WTC11 (cell line): ENCODE results near the gene LHFPL6. TPM values are rescaled to one million over a fixed set of nuclear protein-coding genes. Genes with fewer than 3 reads are reported as not detected.

ENCODE experiments used
- ATAC-seq: fragments of 200-7000 bp; cut with Tn5 transposase; 2 replicates; pipeline ENCODE4 v1.10.0; 2021; ENCODE audit warnings: mild to moderate bottlenecking, moderate library complexity
- CTCF ChIA-PET: fragments of 300-600 bp; sonication (Branson Sonifier 250); formaldehyde crosslinking; loops from one replicate; lab custom pipeline; 2021; ENCODE audit warnings: antibody characterized with exemption; lab: Charles Lee
- POLR2A ChIA-PET: fragments of 350-600 bp; sonication (Branson Sonifier 250); formaldehyde crosslinking; loops from one replicate; lab custom pipeline; 2021; ENCODE audit warnings: antibody characterized with exemption; lab: Charles Lee
- DNase-seq: peaks from one replicate; pipeline ENCODE4 v3.0.0; 2021; ENCODE audit warnings: low spot score
- H3K27ac Mint-ChIP-seq: 2 replicates; pipeline ENCODE4 v1.8.0; 2021; ENCODE audit warnings: mixed read lengths
- H3K27me3 Mint-ChIP-seq: 2 replicates; pipeline ENCODE4 v1.8.0; 2021; ENCODE audit warnings: low read depth, mild to moderate bottlenecking, moderate library complexity, mixed read lengths
- H3K36me3 Mint-ChIP-seq: 2 replicates; pipeline ENCODE4 v1.8.0; 2021; ENCODE audit warnings: mixed read lengths
- H3K4me1 Mint-ChIP-seq: 2 replicates; pipeline ENCODE4 v1.8.0; 2022; ENCODE audit warnings: mixed read lengths
- H3K4me3 Mint-ChIP-seq: 2 replicates; pipeline ENCODE4 v1.8.0; 2021; ENCODE audit warnings: mild to moderate bottlenecking, moderate library complexity, mixed read lengths
- H3K9me3 Mint-ChIP-seq: 2 replicates; pipeline ENCODE4 v1.8.0; 2021; ENCODE audit warnings: mixed read lengths
- ATF6 ChIP-seq: sonication (generic); formaldehyde crosslinking; IDR thresholded peaks from 2 replicates; pipeline ENCODE4 v1.8.1; 2023; ENCODE audit warnings: mild to moderate bottlenecking, missing genetic modification reagents
- CBFB ChIP-seq: sonication (generic); formaldehyde crosslinking; IDR thresholded peaks from 2 replicates; pipeline ENCODE4 v1.8.1; 2022; ENCODE audit warnings: mild to moderate bottlenecking, low read depth, missing genetic modification reagents
- E2F5 ChIP-seq: sonication (generic); formaldehyde crosslinking; IDR thresholded peaks from 2 replicates; pipeline ENCODE4 v1.8.1; 2022; ENCODE audit warnings: mild to moderate bottlenecking, moderate library complexity, missing genetic modification reagents
- EMX1 ChIP-seq: fragments of 250-450 bp; sonication (Bioruptor Pico); IDR thresholded peaks from 2 replicates; pipeline ENCODE4 v1.8.0; 2021; ENCODE audit warnings: mild to moderate bottlenecking
- ESRRA ChIP-seq: sonication (generic); formaldehyde crosslinking; IDR thresholded peaks from 2 replicates; pipeline ENCODE4 v1.8.1; 2022; ENCODE audit warnings: mild to moderate bottlenecking, missing genetic modification reagents, borderline replicate concordance
- ETV6 ChIP-seq: sonication (generic); formaldehyde crosslinking; IDR thresholded peaks from 2 replicates; pipeline ENCODE4 v1.8.1; 2022; ENCODE audit warnings: mild to moderate bottlenecking, missing genetic modification reagents
- FOXJ3 ChIP-seq: sonication (generic); formaldehyde crosslinking; IDR thresholded peaks from 2 replicates; pipeline ENCODE4 v1.9.0; 2021; ENCODE audit warnings: missing genetic modification reagents, mild to moderate bottlenecking, borderline replicate concordance
- HMGA2 ChIP-seq: fragments of 250-450 bp; sonication (Bioruptor Pico); IDR thresholded peaks from 2 replicates; pipeline ENCODE4 v1.4.0; 2021; ENCODE audit warnings: mild to moderate bottlenecking, moderate library complexity
- HMGXB4 ChIP-seq: sonication (generic); formaldehyde crosslinking; IDR thresholded peaks from 2 replicates; pipeline ENCODE4 v1.8.1; 2023; ENCODE audit warnings: mild to moderate bottlenecking, moderate library complexity, missing genetic modification reagents
- IRF2 ChIP-seq: sonication (generic); formaldehyde crosslinking; IDR thresholded peaks from 2 replicates; pipeline ENCODE4 v1.8.0; 2022; ENCODE audit warnings: low read depth, missing genetic modification reagents, borderline replicate concordance
- KAT7 ChIP-seq: sonication (generic); formaldehyde crosslinking; IDR thresholded peaks from 2 replicates; pipeline ENCODE4 v1.8.1; 2023; ENCODE audit warnings: missing genetic modification reagents, mild to moderate bottlenecking, borderline replicate concordance
- MXD4 ChIP-seq: fragments of 250-450 bp; sonication (Bioruptor Pico); IDR thresholded peaks from 2 replicates; pipeline ENCODE4 v1.8.0; 2021; ENCODE audit warnings: mild to moderate bottlenecking, moderate library complexity, borderline replicate concordance
- MYBL2 ChIP-seq: sonication (generic); formaldehyde crosslinking; IDR thresholded peaks from 2 replicates; pipeline ENCODE4 v1.8.1; 2023; ENCODE audit warnings: mild to moderate bottlenecking, moderate library complexity, missing genetic modification reagents
- PRDM15 ChIP-seq: sonication (generic); formaldehyde crosslinking; IDR thresholded peaks from 2 replicates; pipeline ENCODE4 v1.8.0; 2022; ENCODE audit warnings: missing genetic modification reagents
- PRRX2 ChIP-seq: fragments of 250-450 bp; sonication (Bioruptor Pico); IDR thresholded peaks from 2 replicates; pipeline ENCODE4 v1.8.0; 2021; ENCODE audit warnings: mild to moderate bottlenecking
- RORB ChIP-seq: fragments of 250-450 bp; sonication (Bioruptor Pico); IDR thresholded peaks from 2 replicates; pipeline ENCODE4 v1.9.0; 2021; ENCODE audit warnings: mild to moderate bottlenecking
- TEAD4 ChIP-seq: sonication (generic); formaldehyde crosslinking; IDR thresholded peaks from 2 replicates; pipeline ENCODE4 v1.8.0; 2022; ENCODE audit warnings: mild to moderate bottlenecking, missing genetic modification reagents
- ZBTB43 ChIP-seq: sonication (generic); formaldehyde crosslinking; IDR thresholded peaks from 2 replicates; pipeline ENCODE4 v1.8.1; 2023; ENCODE audit warnings: mild to moderate bottlenecking, missing genetic modification reagents
- ZNF317 ChIP-seq: sonication (generic); formaldehyde crosslinking; IDR thresholded peaks from 2 replicates; pipeline ENCODE4 v1.8.1; 2023; ENCODE audit warnings: low read depth, mild to moderate bottlenecking, moderate library complexity, missing genetic modification reagents, borderline replicate concordance
- ZNF512 ChIP-seq: sonication (generic); formaldehyde crosslinking; IDR thresholded peaks from 2 replicates; pipeline ENCODE4 v1.8.1; 2022; ENCODE audit warnings: missing genetic modification reagents, borderline replicate concordance
- ZNF532 ChIP-seq: fragments of 250-450 bp; sonication (Bioruptor Pico); IDR thresholded peaks from 2 replicates; pipeline ENCODE4 v1.9.0; 2021; ENCODE audit warnings: mild to moderate bottlenecking, borderline replicate concordance
- total RNA-seq: library from RNA; stranded (reverse); gene quantifications from 3 replicates; pipeline ENCODE4 v1.2.3, GENCODE V29; 2021

Gene LHFPL6
- total RNA-seq, 1 experiment from 2014 or later = 4.5 TPM

GRCh38 chr13:39313721-39314120 is 289.3 kb downstream of the LHFPL6 start (continued):
- TF ChIP-seq PRDM15 = no peak
- no peak for TF ChIP-seq RORB
- no peak for TF ChIP-seq ZNF512 (CRISPR knock-in tag)
- TF ChIP-seq MYBL2 (CRISPR knock-in tag) = no peak
- no peak for TF ChIP-seq ATF6 (CRISPR knock-in tag)
- no peak for TF ChIP-seq PRRX2 (CRISPR knock-in tag)
- no peak for TF ChIP-seq MXD4
- no peak for TF ChIP-seq ZBTB43 (CRISPR knock-in tag)
- no peak for TF ChIP-seq EMX1 (CRISPR knock-in tag)
- no peak for TF ChIP-seq CBFB (CRISPR knock-in tag)

- Mint-ChIP-seq H3K27me3 (no peaks in the 10 kb centered on the region), H3K27ac (no peak overlapping the region), H3K9me3 (no peaks in the 10 kb centered on the region), H3K36me3 (no peaks in the 10 kb centered on the region), H3K4me1 (no peaks in the 10 kb centered on the region), H3K4me3 (no peak overlapping the region)
- no peak for ATAC-seq
- ChIA-PET CTCF (interaction anchor here (1.9 kb wide), 1 partner anchor 303 kb away, joined by 7 read pairs; no protein-coding TSS in a partner anchor), POLR2A (no interaction called here)
- no peak for DNase-seq
- TF ChIP-seq HMGA2 (CRISPR knock-in tag) (no peak), KAT7 (CRISPR knock-in tag) (no peak), FOXJ3 (CRISPR knock-in tag) (no peak), ESRRA (CRISPR knock-in tag) (no peak), ETV6 (CRISPR knock-in tag) (no peak), EMX1 (CRISPR knock-in tag) (no peak), TEAD4 (no peak), ZNF317 (CRISPR knock-in tag) (no peak), HMGXB4 (no peak), ZNF532 (CRISPR knock-in tag) (no peak), E2F5 (CRISPR knock-in tag) (no peak), IRF2 (CRISPR knock-in tag) (no peak)
Observed at GRCh38 chr13:39312596-39312995, 290.4 kb downstream of the LHFPL6 start.
